ENCODE data around the gene BMERB1. TPM values are rescaled to one million over a fixed set of nuclear protein-coding genes. Genes with fewer than 3 reads are reported as not detected.
"Not testable (repeated sequence)": the region's sequence is repeated elsewhere in the genome, so short reads cannot be mapped to it uniquely, and the experiment has no call there.

BMERB1 gene
- total RNA-seq, 2 donors from 2014 or later = 22.3 to 30.7 TPM

GRCh38 chr16:15435216-15435864 is 952 bp downstream of the BMERB1 start:
- peak in 1 of 2 donors; percentile 12 for DNase-seq
- peak overlapping the region; percentile 79 for H3K27ac Mint-ChIP-seq

GRCh38 chr16:15439102-15439501 is 4.7 kb downstream of the BMERB1 start:
- Mint-ChIP-seq H3K9me3 (no peaks in the 10 kb centered on the region), H3K27ac (peak overlapping the region; percentile 79), H3K27me3 (ENCODE audit: low read depth) (peaks cover 20% of the 10 kb centered on the region), H3K36me3 (ENCODE audit: insufficient read depth in 2 of 2) (peaks cover 0 to 2% of the 10 kb centered on the region in 2 donors), H3K4me1 (ENCODE audit: low read depth) (peaks cover 16% of the 10 kb centered on the region), H3K4me3 (no peak overlapping the region)
- DNase-seq (no peak), ATAC-seq (replicated peaks in 1 of 2) (no peak)

More at GRCh38 chr16:15435216-15435864, 952 bp downstream of the BMERB1 start:
- peaks cover 37% of the 10 kb centered on the region for H3K27me3 Mint-ChIP-seq (ENCODE audit: low read depth)
- no peaks in the 10 kb centered on the region for H3K9me3 Mint-ChIP-seq
- H3K36me3 Mint-ChIP-seq (ENCODE audit: insufficient read depth in 2 of 2) = peaks cover 0 to 2% of the 10 kb centered on the region in 2 donors
- peaks cover 21% of the 10 kb centered on the region for H3K4me1 Mint-ChIP-seq (ENCODE audit: low read depth)
- H3K4me3 Mint-ChIP-seq = peak overlapping the region; percentile 92 to 95
- no peak for ATAC-seq (replicated peaks in 1 of 2)

DNA sequence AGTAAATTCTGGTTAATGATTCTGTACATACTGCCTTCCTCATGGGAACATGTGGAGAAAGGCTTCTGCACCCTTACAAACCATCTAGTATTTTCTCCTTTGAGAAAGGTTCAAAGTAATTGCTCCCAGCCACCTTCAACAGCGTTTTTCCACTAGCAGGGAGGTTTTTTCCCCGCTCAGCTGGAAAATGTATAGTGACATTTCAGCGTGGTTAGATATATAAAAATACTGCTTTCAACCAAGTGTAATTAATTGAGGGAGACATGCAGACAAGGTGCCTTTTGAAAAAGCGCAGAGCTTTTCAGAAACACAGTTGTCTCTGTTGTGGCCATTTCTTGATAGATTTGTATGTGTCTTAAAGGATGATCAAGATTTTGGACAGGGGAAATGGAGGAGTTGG is 5.1 kb downstream of the BMERB1 start:
- H3K4me3 Mint-ChIP-seq = no peak overlapping the region
- peaks cover 16% of the 10 kb centered on the region for H3K27me3 Mint-ChIP-seq (ENCODE audit: low read depth)
- H3K4me1 Mint-ChIP-seq (ENCODE audit: low read depth) = peaks cover 12% of the 10 kb centered on the region
- peaks cover 0 to under 1% of the 10 kb centered on the region in 2 donors for H3K36me3 Mint-ChIP-seq (ENCODE audit: insufficient read depth in 2 of 2)
- DNase-seq = no peak
- H3K9me3 Mint-ChIP-seq = no peaks in the 10 kb centered on the region
- H3K27ac Mint-ChIP-seq = no peak overlapping the region
- ATAC-seq (replicated peaks in 1 of 2) = no peak

- Mint-ChIP-seq H3K4me1 (ENCODE audit: low read depth) (peaks cover 2% of the 10 kb centered on the region), H3K27ac (no peak overlapping the region), H3K36me3 (ENCODE audit: insufficient read depth in 2 of 2) (peaks cover 4 to 5% of the 10 kb centered on the region in 2 donors), H3K9me3 (peaks cover 0 to 4% of the 10 kb centered on the region in 2 donors), H3K4me3 (no peak overlapping the region), H3K27me3 (ENCODE audit: low read depth) (peaks cover 5% of the 10 kb centered on the region)
- ATAC-seq (replicated peaks in 1 of 2) (no peak), DNase-seq (no peak)
Observed at GRCh38 chr16:15440852-15441251, 6.5 kb downstream of the BMERB1 start.

DNA sequence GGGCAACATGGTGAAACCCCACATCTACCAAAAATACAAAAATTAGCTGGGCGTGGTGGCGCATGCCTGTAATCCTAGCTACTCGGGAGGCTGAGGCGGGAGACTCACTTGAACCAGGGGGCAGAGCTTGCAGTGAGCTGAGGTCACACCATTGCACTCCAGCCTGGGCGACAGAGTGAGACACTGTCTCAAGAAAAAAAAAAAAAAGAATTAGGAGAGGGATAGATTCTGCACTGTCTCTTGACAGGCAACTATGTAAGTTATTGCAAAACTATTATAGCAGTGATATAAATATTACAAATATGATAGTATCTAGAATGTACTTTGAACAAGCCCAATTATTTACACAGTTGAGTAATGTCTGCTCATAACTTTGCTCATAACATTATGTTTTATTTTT is 7.8 kb downstream of the BMERB1 start:
- H3K4me3 Mint-ChIP-seq; H3K27me3 Mint-ChIP-seq (ENCODE audit: low read depth); ATAC-seq (replicated peaks in 1 of 2); H3K9me3 Mint-ChIP-seq; H3K4me1 Mint-ChIP-seq (ENCODE audit: low read depth); H3K27ac Mint-ChIP-seq; DNase-seq; H3K36me3 Mint-ChIP-seq (ENCODE audit: insufficient read depth in 2 of 2): not testable (repeated sequence)

DNA sequence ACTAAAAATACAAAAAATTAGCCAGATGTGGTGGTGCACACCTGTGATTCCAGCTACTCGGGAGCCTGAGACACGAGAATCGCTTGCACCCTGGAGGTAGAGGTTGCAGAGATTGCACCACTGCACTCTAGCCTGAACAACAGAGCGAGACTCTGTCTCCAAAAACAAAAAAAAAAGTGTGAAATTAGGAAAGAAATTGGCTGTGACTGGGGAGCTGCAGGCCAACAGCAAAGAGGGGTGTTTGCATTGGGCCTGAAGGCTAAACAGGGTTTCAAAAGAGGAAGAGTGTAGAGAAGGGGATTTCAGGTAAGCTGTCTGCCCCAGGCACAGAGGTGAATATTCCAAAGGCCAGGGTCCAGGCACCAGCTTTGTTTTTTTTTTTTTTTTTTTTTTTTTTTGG is 9.4 kb downstream of the BMERB1 start:
- ATAC-seq (replicated peaks in 1 of 2) = no peak
- DNase-seq = no peak
- no peak overlapping the region for H3K4me3 Mint-ChIP-seq
- H3K4me1 Mint-ChIP-seq (ENCODE audit: low read depth) = no peaks in the 10 kb centered on the region
- H3K36me3 Mint-ChIP-seq (ENCODE audit: insufficient read depth in 2 of 2) = peaks cover 4 to 5% of the 10 kb centered on the region in 2 donors
- H3K9me3 Mint-ChIP-seq = peaks cover 2 to 4% of the 10 kb centered on the region in 2 donors
- no peaks in the 10 kb centered on the region for H3K27me3 Mint-ChIP-seq (ENCODE audit: low read depth)
- no peak overlapping the region for H3K27ac Mint-ChIP-seq

GRCh38 chr16:15444264-15444663 is 9.9 kb downstream of the BMERB1 start:
- H3K4me1 Mint-ChIP-seq (ENCODE audit: low read depth) = no peaks in the 10 kb centered on the region
- no peak overlapping the region for H3K27ac Mint-ChIP-seq
- no peaks in the 10 kb centered on the region for H3K27me3 Mint-ChIP-seq (ENCODE audit: low read depth)
- H3K36me3 Mint-ChIP-seq (ENCODE audit: insufficient read depth in 2 of 2) = peaks cover 4 to 5% of the 10 kb centered on the region in 2 donors
- no peak overlapping the region for H3K4me3 Mint-ChIP-seq
- ATAC-seq (replicated peaks in 1 of 2) (no peak), DNase-seq (no peak)
- peaks cover 2 to 4% of the 10 kb centered on the region in 2 donors for H3K9me3 Mint-ChIP-seq

- Mint-ChIP-seq H3K27me3 (ENCODE audit: low read depth) (no peaks in the 10 kb centered on the region), H3K36me3 (ENCODE audit: insufficient read depth in 2 of 2) (peaks cover 4 to 5% of the 10 kb centered on the region in 2 donors)
Observed at GRCh38 chr16:15445450-15445849, 11.1 kb downstream of the BMERB1 start.

DNA sequence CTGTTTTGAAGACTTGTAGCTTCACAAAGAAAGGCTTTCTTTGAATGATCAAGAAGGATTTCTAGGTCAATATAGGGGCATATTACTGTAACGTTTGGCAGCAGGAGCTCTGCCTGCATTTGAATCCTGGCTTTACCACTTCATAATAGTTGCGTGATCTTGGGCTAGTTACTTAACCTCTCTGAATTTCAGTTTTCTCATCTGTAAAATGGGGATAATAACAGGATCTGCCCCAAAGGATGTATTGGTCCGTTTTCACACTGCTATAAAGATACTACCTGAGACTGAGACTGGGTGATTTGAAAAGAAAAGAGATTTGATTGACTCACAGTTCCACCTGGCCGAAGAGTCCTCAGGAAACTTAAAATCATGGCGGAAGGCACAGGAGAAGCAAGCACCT is 12.5 kb downstream of the BMERB1 start:
- peaks cover 4 to 5% of the 10 kb centered on the region in 2 donors for H3K36me3 Mint-ChIP-seq (ENCODE audit: insufficient read depth in 2 of 2)
- ATAC-seq (replicated peaks in 1 of 2) (no peak), DNase-seq (no peak)
- no peaks in the 10 kb centered on the region for H3K27me3 Mint-ChIP-seq (ENCODE audit: low read depth)
- H3K4me1 Mint-ChIP-seq (ENCODE audit: low read depth) = no peaks in the 10 kb centered on the region
- H3K9me3 Mint-ChIP-seq = peaks cover 2 to 4% of the 10 kb centered on the region in 2 donors
- H3K27ac Mint-ChIP-seq = no peak overlapping the region
- no peak overlapping the region for H3K4me3 Mint-ChIP-seq

More at GRCh38 chr16:15445450-15445849, 11.1 kb downstream of the BMERB1 start:
- Mint-ChIP-seq H3K27ac (peak overlapping the region; percentile 11), H3K9me3 (peaks cover 2 to 4% of the 10 kb centered on the region in 2 donors), H3K4me3 (no peak overlapping the region), H3K4me1 (ENCODE audit: low read depth) (no peaks in the 10 kb centered on the region)
- no peak for DNase-seq
- ATAC-seq (replicated peaks in 1 of 2) = no peak

DNA sequence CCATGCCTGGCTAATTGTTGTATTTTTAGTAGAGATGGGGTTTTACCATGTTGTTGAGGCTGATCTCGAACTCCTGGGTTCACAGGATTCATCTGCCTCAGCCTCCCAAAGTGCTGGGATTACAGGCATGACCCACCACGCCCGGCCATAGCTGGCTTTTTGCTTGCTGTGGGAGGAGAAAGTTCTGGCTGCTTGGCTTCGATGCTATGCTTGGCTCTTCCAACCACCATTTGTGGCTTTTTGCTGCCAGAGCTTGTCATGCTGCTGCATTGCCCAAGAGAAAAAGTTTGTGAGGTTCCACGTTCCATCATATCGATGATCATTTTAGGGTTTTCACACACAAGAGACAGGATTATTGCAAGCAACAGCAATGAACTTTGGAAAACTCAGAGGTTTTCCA is 16.2 kb downstream of the BMERB1 start:
- Mint-ChIP-seq H3K9me3 (peaks cover 0 to 2% of the 10 kb centered on the region in 2 donors), H3K36me3 (ENCODE audit: insufficient read depth in 2 of 2) (no peaks in the 10 kb centered on the region), H3K4me1 (ENCODE audit: low read depth) (no peaks in the 10 kb centered on the region), H3K27ac (no peak overlapping the region), H3K27me3 (ENCODE audit: low read depth) (no peaks in the 10 kb centered on the region), H3K4me3 (no peak overlapping the region)
- no peak for ATAC-seq (replicated peaks in 1 of 2)
- DNase-seq = no peak

DNA sequence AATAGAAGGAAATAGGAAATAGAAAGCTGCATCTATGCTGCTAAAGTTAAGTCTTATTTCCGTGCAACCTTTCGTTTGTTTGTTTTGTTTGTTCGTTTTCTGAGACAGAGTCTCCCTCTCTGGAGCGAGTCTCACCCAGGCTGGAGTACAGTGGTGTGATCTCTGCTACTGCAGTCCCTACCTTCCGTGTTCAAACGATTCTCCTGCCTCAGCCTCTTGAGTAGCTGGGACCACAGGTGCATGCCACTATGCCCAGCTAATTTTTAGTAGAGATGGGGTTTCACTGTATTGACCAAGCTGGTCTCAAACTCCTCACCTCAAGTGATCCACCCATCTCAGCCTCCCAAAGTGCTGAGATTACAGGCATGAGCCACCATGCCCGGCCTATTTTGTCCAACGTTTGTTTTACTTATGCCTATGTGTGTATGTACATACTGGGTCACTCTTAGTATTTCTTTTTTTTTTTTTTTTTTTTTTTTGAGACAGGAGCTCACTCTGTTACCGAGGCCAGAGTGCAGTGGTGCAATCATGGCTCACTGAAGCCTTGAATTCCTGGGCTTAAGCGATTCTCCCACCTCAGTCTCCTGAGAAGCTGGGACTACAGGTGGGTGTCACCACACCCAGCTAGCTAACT is 16.8 kb downstream of the BMERB1 start:
- H3K9me3 Mint-ChIP-seq = peaks cover 0 to 2% of the 10 kb centered on the region in 2 donors
- no peak for DNase-seq
- ATAC-seq (replicated peaks in 1 of 2) = no peak
- H3K36me3 Mint-ChIP-seq (ENCODE audit: insufficient read depth in 2 of 2) = no peaks in the 10 kb centered on the region
- H3K27me3 Mint-ChIP-seq (ENCODE audit: low read depth) = no peaks in the 10 kb centered on the region
- H3K27ac Mint-ChIP-seq = no peak overlapping the region
- no peak overlapping the region for H3K4me3 Mint-ChIP-seq
- no peaks in the 10 kb centered on the region for H3K4me1 Mint-ChIP-seq (ENCODE audit: low read depth)

DNA sequence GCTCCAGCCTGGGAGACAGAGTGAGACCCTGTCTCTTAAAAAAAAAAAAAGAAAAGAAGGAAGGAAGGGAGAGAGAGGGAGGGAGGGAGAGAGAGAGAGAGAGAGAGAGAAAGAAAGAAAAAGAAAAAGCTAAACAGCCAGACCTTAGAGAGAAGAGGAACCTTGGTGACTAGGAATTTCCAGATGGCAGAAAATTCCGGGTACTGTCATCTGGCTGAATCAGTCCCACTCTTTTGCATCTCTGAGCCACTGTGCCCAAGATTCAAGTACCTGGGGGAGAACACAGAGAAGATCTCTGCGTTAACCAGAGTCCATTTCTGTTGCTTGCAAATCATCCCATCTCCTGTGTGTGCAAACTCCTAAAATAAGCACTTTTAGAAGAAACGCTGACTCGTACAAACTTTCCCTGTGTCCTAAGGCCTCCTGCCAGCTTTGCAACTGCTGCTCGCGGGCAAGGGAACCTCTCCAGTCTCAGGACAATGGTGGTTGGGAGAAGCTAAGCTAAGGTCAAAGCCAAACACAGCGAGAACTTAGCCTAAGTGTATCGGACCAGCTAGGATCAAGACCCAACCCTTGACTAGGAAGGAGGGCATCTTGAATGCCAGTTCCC is 18.0 kb downstream of the BMERB1 start:
- Mint-ChIP-seq H3K36me3 (ENCODE audit: insufficient read depth in 2 of 2) (no peaks in the 10 kb centered on the region), H3K4me3 (no peak overlapping the region), H3K9me3 (peaks cover 0 to 2% of the 10 kb centered on the region in 2 donors), H3K4me1 (ENCODE audit: low read depth) (no peaks in the 10 kb centered on the region), H3K27me3 (ENCODE audit: low read depth) (no peaks in the 10 kb centered on the region), H3K27ac (no peak overlapping the region)
- ATAC-seq (replicated peaks in 1 of 2) = no peak
- no peak for DNase-seq

GRCh38 chr16:15453296-15453695 is 18.9 kb downstream of the BMERB1 start:
- not testable (repeated sequence) for H3K36me3 Mint-ChIP-seq (ENCODE audit: insufficient read depth in 2 of 2); H3K27me3 Mint-ChIP-seq (ENCODE audit: low read depth); H3K4me1 Mint-ChIP-seq (ENCODE audit: low read depth); ATAC-seq (replicated peaks in 1 of 2); DNase-seq; H3K9me3 Mint-ChIP-seq; H3K4me3 Mint-ChIP-seq; H3K27ac Mint-ChIP-seq

Data from activated T-cell treated with anti-CD3 and anti-CD28 coated beads, Interleukin-2, amount 50 U/mL, for 72 hours (primary cell).